NCI-H1092 (cell line): ENCODE results near the gene PAK4.
"Not testable (repeated sequence)": the region's sequence is repeated elsewhere in the genome, so short reads cannot be mapped to it uniquely, and the experiment has no call there.

Source experiments
- DNase-seq: peaks from one replicate; lab custom pipeline; 2025; lab: John Stamatoyannopoulos, UW

The PAK4 gene

DNA sequence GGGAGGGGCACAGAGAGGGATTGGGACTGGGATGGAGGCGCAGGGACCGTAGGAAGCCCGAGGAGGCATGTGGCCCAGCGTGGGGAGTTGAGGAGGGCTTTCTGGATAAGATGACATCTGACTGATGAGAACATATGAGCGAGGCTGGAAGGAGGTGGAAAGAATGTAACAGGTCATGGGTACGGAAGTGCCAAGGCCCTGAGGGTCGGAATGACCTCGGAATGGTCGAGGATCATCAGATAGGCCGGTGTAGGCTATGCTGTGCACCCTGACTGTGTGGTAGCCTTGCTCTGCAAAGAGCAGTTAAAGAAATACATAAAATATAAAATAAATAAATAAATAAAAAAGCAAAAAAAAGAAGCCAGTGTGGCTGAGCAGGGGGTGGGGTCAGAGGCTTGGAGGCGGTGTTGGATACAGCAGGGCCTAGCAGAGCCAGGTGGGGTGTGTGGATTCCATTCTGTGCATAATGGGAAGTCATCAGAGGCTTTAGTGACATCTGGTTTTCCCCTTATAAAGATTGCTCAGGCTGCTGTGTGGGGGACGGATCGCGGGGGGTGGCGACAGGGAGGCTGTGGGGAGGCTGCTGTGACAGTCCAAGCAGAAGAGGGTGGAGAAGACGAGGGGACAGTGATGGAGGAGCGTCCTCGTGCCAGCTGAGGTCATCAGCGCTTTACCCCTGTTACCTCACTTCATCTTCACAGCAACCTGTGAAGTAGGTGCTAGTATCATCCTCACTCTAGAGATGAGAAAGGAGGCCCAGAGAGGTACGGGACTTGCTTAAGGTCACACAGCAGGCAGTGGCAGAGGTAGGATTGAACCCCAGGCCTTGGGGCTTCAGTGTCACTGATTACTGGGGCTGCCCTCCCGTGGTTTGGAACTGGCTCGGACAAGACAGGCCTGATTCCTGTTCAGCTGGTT, 5.0 kb downstream of the PAK4 start:
- DNase-seq = no peak

DNA sequence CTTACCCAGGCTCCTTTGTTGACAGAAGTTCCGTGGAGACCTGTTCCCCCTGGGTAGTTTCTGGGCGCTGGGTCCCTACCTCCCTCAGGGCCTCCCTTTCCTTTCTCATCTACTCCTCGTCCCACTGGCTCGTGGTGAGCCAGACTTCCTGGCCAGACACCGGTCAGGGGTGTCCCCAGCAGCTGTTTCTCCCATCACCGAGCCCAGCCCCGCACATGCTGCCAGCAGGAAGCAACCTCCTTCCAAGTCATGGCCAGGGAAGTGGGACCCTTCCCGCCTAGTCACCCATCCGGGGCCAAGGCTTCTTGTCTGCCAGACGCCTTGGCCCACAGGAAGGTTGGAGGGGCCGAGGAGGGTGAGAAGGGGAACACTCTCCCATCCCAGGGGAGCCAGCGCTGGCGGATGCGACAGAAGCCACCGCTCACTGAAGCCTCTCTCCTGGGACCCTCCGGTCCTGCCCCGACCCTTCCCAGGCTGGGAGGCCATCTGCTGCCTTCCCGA, 5.7 kb downstream of the PAK4 start:
- no peak for DNase-seq

DNA sequence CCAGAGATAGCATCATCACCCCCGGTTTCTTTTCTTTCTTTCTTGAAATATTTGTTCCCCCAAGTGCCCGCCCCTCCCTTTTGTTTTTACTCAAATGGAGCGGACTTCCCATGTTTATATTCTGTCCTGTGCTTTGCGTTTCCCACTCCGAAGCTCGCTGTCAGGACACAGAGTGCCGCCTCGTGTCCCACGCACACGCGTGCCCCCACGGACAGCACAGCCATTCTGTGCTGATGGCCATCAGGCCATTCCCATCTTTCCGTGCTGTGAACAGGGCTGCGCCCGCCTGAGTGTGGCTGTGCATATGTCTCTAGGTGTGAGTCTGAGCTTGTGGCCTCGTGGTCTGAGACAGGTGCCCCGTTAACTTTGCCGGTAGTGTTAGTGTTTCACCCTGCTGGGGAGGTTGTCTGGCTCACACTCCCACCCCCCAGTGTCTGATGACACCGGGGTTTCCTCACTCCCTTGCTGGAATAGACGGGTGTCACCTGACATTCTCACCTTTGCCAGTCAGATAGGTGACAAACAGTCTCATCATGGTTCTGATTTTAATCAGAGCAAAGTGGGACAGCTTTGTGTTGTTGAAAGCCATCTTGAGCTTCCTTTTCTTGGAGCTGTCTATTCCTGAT, 6.9 kb downstream of the PAK4 start:
- DNase-seq = no peak

DNA sequence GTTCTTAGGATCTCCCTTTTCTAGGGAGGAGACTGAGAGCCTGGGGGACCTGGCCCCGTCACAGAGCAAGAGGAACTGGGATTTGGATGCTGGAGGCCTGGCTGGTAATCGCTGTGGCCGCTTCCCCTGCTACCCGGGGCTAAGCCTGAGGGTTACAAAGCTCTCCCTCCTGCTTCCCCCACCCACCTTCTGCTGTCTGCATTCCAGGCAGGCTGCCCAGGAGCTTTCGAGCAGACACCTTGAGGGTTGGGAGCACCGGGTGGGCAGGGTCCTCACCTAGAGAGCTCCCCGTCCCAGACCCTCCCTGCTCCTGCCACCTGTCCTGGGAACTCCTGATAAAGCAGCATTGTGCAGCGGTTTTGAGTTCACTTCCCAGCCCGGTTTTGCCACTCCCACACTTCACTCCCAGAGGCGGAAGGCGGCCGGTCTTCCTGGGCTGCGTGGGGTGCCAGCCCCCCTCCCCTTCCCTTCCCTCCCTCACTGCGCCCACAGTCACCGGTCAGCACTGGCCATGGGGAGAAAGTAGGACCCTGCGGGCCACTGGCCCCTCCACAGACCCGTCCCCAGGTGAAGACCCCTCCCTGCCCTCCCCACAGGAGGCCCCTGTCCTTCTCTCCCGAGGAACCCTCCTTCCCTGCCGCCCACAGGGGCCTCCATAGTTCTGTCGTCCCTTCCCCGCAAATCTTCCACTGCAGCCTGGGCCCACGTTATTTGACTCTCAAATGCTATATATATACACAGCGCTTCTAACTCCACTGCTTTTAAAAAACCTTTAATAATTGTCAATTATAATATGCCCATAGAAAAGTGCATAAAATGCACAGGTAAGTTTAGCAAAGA, 8.1 kb downstream of the PAK4 start:
- DNase-seq = no peak

DNA sequence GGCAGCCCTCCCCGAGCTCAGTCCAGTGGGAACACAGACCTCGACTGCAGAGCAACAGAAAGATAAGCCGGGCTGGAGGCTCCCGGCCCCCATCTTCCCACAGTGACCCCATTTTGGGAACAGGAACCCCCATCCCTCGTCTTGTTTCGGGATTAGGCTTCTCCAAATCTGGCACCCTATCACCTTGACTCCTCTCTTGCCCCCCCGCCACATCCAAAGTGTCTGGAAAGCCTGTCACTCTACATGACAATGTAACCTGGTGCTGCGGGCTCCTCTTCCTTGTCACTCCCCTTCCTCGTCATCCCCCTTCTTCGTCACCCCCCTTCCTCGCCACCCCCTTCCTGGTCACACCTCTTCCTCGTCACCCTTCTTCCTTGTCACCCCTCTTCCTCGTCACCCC, 10.1 kb downstream of the PAK4 start:
- no peak for DNase-seq

DNA sequence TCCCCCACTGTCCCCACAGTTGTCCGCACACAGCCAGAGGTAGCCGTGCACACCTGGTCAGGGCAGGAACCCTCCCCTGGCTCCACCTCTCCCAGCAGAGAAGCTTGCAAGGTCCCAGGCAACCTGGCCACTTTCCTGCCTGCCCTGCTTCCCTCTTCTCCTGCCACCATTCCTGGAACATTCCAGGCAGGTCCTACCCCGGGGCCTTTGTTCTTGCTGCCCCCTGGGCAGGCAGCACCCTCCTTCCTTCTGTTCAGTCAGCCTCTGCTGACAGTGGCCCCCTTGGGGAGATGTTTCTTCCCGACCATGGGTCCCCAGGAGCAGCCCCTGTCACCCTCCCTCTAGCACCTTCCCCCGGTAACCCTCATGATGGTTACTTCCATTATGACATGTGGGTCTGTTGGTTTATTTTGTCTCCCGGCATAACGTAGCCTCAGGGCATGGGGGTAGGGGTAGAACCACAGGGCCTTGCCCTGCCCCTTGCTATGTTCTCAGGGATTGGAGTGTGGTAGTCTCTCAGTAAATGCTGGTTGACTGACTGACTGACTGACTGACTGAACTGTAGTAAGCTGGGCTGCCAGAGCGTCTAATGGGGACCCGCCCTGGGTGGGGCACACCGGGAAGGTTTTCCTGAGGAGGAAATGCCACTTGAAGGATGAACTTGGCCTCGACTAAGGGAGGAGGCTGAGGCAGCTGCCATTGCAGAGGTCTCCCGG, 10.8 kb downstream of the PAK4 start:
- no peak for DNase-seq

DNA sequence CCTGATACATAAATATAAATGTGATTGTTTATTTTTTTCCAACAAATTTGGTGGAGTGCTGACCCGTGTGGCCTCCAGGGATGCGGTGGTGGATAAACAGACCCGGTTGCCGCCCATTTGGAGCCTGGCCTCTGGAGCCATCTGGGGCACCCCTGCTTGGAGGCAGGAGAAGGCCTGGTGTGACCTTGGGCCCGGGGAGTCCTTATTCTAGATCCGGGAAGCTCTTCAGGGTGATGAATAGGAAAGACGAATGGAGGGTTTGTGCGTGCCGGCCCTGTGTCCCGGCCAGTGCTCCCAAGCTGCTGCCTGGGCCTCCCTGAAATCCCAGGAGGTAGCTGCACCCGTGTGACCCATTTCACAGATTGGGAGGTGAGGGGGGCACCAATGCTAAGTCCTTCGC, 11.5 kb downstream of the PAK4 start:
- DNase-seq = no peak

DNA sequence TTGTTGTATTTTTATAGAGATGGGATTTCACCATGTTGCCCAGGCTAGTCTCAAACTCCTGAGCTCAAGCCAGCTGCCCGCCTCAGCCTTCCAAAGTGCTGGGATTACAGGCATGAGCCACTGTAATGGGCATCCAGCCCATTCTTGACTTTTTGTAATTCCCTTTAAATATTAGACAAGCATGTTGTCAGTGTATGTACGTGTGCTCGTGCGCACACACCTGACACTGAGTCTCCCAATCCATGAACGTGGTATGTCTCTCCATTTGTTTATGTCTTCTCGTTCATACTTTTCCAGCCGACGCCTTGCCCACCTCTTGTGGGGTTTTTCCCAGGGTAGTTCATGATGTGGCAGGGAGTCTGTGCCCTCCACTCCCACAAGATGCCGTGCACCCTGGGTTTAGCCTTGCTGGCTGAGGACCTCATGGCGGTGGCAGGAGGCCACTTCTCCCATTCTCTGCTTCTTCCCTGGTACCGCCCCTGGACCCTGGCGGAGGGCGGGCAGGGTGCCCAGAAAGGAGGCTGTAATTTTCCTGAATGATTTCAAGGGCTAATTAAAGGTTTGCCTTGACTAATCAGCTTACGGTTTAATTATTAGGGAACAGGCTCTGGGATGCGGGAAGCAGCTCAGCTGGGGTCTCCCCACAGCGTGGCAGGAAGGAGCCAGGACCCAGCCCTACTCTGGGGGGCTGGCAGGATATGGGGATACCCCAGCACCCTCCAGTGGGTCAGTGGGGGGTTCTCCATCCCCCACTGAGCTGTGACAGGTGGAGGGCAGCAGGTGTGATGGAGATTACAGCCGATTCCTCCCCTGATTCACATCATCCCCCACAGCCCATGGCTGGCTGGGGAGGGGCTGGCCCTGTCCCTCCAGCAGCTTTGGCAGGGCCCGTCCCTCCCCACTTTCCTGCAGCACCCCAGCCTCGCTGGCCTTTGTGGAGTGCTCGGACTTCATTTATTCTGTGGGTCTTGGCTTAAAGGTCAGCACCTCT, 12.9 kb downstream of the PAK4 start:
- no peak for DNase-seq

DNA sequence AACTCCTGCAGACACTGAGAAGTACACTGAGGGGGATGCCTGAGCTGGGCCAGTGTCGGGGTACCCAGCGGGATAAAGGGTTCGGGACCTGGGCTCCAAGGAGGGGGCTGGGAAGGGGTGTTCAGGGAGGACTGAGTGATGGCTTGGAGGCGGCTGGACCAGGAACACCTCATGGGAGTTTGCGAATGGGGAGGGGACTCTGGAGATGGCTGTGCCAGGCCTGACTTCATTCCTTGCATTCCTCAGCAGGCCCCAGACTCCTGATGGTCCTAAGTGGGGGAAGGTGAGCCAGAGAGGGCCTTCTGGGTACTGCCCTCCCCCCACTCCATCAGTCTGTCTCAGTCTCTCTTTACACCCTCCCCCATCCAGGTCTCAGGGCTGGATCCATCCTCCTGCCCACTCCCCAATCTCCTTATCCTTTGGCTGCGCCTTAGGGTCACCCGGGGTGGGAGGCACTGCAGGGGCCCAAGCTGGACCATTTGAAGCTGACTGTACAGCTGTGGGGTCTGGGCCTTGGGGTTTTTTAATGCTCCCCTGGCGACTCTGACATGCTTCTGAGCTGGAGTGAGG, 13.8 kb downstream of the PAK4 start:
- no peak for DNase-seq

DNA sequence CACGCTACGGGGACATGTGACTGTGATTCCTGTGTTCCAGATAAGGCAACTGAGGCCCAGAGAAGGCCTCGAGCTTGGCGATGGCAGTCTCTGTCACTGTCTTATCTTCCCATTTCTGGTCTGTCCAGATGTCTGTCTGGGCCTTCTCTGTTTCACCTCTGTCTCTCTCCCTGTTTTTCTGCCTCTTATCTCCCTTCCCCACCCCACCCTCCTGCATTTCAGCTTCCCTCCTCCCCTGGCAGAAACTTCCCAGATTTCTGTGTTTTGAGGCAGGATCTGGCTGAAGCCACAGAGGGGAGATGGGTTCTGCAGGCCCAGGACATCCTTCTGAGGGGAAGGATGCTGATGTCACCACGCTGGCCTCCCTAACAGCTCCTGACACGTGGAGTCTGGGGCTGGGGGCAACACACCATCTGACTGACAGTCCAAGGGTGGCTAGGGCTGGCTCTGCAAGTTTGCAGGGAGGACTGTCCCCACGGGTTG, 14.4 kb downstream of the PAK4 start:
- DNase-seq = no peak

DNA sequence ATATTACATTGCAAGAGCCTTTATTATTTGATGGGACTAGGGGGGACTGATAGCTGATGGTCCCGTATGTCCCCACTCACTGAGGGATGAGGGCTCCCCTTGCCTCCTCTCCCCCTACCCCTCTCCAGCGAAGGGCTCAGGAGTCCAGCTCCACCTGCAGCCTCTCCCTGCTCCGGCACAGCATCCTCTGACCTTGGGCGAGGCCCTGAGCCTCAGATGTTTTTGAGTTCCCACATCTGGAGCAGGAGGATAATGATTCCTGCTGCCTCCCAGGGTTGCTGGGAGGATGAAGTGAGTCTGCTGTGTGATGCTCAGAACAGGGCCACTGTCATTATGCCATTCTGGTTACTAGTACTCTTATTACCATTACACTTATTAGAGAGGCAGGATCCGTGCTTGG, 15.0 kb downstream of the PAK4 start:
- no peak for DNase-seq

DNA sequence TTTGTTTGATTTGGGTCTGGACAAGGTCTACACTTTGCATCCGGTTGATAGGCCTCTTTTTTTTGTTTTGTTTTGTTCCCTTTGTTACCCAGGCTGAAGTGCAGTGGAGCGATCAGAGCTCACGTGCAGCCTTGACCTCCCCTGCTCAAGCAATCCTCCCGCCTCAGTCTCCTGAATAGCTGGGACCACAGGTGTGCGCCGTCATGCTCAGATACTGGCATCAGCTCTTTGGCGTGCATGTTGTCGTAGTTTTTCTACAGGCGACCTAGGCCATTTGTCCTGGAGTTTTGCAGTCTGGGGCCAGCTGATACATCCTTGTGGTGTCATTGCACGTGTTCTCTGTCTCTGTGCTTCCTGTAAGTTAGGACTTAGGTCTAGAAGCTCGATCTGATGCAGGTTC, 16.3 kb downstream of the PAK4 start:
- no peak for DNase-seq

DNA sequence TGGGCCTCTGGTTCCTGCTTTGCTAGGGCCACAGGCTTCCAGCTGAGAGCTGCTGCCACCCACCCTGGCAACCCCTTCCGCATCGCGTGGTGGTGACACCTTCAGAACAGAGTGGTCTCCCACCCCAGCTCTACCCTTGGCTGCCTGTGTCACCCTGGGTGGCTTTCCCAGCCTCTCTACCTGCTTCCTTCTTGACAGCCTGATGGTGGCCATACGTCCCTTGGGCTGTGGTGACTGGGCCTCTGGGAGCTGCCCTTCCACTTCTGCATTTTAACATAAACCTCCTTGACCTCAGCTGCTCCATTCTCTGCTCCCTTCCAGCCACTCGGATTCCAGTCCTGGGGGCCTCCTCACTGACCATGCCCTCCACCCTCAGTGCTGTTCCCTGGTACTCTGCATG, 17.0 kb downstream of the PAK4 start:
- DNase-seq = no peak

DNA sequence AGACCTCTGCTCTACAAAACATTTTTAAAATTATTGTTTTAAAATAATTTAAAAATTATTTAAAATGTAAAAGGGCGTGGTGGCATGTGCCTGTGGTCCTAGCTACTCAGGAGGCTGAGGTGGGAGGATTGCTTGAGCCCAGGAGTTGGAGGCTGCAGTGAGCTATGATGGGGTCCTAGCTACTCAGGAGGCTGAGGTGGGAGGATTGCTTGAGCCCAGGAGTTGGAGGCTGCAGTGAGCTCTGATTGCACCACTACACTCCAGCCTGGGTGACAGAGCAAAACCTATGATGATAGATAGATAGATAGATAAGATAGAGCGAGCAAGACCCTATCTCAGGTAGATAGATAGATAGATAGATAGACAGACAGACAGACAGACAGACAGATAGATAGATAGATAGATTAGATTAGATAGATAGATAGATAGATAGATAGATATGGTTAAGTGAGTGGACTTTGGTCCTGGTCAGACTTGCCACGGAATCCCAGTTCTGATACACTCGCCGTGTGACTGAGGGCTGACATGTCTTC, 18.2 kb downstream of the PAK4 start:
- DNase-seq = not testable (repeated sequence)

DNA sequence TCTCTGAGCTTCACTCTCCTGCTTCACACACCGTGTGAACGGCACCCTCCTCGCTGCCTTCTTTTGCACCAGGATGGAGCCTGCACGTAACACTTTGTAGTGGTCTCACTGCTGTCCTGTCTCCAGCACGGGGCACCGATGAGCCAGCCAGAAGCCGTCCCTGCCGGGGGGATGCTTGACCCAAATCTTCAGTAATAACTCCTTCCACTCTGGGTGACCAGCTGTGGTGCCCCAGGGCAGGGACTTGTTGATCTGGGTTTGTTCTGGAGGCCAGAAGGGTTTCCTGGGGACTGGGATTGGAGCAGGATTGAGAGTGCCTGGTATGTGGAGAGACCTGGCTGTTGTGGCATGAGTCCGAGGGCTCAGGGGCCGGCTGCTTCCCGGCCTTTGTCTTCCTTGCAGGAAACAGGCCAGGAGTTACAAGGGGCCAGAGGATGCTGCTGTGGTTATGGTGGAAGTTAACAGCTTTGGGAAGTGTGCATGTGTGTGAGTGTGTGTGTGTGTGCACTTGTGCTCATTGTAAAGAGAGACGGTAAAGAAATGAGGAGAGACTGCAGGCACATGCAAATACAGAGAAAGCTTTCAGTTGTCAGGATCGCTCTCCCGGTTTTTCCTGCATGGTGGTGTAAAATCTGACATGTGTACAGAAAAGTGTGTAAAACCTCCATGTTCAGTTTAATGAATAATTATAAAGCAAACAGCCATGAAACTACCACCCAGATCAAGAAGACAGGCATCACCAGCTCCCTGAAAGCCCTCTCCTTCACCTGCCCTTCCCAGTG, 18.9 kb downstream of the PAK4 start:
- DNase-seq = no peak

DNA sequence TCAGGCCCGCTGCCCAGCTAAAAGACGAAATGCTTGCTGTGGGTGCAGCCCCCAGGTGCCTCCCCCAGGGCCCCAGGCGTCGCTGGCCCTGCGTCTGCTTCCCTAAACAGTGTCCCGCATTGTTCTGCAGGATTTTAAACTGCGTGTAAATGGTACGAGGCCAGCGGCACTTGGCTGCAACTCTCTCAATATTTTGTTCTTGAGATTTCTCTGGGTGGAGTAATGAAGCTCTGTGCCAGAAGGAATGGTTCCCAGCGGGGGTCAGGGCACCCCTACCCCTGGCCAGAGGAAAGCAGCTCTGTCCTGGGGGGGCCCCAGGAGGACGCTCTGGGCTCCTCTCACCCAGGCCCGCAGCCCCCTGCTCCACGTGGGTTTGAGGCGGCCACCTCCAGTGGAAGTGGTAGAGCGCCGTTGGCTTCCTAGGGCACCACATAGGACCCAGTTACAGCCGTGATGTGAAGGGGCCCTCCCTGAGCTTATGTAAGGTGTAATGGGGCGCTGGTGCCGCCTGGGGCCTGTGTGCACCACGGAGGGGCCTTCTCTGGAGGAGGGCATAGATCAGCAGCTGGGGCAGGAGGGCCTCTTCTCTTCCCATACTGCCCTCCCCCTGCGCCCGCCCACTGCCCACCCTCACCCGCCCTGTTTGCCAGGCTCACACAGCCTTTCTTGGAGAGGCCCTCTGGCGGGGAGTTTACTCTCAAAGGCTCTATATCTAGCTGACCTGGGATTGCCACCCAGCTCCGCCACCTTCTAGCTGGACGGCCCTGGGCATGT, 19.8 kb downstream of the PAK4 start:
- DNase-seq = no peak

DNA sequence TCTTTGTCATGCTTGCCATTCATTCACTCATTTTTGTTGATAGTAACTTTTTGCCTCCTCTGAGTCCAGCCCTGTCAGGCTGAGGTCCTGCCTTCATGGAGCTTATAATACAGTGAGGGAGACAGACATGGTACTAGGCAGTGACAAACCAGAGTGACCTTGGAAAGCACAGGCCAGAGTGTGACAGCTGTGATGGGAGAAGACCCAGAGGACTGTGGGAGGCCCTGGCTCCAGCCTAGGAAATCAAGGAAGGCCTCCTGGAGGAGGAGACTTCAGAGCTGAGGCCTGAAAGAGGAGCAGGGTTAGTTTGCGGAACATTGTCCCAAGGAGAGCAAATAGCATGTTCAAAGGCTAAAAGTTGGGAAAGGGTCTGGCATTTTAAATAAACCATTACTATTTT, 20.5 kb downstream of the PAK4 start:
- DNase-seq = no peak
